Stimulated activated CD8-positive, alpha-beta memory T cell treated with anti-CD3 and anti-CD28 coated beads, Interleukin-4, amount 100 ng/mL, for 48 hours (primary cell): Measurements from ENCODE around the gene PAQR5.

Experiments used
- DNase-seq: peaks from one replicate; pipeline ENCODE4 v3.0.0-alpha.2; 2020

PAQR5 gene

DNA sequence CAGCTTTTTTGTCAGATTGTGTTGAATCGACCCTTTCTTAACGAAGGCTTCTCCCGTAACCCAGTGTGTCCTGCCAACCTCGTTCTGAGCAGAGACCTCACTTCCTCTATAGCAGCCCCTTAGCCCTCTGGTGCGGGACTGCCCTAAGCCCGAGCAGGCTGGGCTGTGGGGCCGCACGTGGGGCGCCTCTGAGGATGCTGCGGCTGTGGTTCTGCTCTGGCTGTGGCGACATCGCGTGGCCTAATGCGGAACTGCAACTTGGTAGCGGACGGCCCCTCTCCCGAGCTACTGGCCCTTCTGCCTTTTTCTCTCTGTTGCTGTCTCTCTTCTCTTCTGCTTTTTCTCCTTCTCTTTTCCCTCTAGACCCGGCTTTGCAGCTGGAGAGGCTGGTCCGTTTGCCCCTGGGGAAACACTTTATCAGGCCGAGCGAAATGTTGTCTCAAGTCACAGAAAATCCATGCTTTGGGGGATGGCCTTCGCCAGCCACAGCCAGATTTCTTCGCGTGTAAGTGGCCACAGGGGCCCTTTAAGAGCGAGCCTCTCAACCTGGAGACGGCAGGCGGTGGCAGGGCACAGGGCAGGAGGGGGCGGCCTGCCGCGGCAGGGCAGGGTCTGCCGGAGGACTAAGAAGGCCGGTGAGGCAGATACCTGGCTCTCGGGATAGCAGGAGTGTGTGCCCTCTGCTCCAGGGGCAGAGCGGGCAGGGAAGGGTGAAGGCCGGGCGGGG is 96.0 kb downstream of the PAQR5 start:
- DNase-seq, result peak; percentile 97

DNA sequence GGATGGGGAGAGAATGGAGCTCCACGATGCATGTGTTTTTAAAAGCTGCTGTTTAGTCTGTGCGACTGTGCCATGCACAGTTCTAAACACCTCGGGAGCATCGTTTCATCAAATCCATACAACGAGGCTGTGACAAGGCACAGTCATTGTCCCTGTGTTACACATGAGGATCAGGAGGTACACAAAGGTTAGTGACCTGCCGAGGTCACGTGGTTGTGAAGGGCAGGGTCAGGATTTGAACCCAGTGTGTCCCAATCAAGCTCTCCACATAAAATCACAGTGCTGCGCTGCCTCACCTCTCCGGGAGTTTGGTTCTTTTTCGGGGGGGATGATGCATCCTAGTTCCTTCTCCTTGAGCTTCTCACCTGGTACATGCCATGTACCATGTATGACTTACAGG is 96.7 kb downstream of the PAQR5 start:
- DNase-seq, result no peak

DNA sequence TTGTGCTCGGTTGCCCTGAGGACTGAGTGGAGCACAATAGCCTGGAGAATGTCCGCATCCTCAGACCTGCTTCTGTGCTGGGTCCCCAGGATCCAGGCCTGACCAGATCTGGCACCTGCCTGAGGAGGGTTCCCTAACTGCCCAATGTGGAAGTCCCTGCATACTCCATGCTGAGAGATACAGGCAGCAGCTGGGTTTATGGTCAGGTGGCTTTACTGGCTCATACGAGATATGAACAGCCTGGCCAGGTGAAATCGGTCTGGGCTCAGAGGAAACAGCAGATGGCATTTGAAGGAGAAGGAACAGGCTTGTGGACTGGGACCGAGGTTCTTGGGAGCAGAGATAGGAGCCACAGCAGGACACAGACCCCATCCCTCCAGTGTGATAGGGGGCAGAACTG is 97.3 kb downstream of the PAQR5 start:
- DNase-seq, result no peak

DNA sequence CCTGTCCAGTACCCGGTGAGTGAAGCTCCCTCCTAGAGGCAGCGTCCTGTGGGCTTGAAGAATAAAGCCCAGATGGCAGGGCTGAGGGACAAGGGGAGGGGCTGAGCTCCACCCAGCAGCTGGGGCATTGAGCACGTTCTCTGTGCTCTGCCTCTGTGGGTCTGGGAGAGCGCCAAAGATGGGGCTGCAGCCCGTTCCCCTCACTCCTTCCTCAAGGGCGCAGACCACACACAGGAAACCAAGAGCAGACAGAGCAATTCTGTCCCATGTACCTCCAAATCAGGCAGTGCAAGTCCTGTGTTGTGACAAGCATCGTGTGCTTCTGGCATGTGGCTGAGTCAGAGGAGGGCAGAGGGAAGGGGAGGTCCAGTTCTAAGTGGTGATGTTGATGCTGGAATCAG is 99.8 kb downstream of the PAQR5 start:
- DNase-seq, result no peak

DNA sequence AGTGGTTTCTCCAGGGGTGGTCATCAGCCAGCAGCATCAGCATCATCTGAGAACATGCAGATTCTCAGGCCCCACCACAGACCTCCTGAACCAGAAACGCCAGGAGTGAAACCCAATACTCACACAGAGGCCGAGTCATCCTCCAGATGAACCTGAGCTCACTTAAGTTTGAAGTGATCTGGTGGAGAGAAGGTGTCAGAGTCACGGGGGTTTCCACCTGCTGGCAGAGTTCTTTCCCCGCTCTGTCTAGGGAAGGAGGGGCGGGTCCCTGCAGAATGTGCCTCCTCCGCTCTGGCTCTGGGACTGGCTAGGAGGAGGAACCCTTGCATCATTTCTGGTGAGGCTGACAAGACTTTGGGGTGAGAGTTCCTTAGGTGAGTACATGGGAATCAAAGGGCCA is 102.1 kb downstream of the PAQR5 start:
- peak; percentile 59 for DNase-seq

DNA sequence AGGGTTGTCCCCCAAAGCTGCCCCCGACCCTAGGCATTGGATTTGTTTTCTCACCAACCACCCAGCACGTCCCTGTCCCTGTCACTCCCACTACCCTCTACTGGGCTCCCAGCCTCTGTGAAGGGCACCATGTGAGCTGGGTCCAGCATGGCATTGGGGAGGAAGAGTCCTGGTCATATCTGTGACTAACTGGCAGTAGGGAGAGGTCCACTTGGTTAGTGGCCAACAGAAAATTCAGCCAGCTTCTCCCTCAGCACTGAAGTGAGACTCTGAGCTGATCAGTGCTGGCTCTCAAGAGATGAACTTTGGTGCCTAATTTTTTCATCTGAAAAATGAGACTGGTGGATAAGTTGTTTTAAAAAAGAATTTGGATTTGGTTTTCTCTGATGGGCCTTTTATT is 104.1 kb downstream of the PAQR5 start:
- no peak for DNase-seq

DNA sequence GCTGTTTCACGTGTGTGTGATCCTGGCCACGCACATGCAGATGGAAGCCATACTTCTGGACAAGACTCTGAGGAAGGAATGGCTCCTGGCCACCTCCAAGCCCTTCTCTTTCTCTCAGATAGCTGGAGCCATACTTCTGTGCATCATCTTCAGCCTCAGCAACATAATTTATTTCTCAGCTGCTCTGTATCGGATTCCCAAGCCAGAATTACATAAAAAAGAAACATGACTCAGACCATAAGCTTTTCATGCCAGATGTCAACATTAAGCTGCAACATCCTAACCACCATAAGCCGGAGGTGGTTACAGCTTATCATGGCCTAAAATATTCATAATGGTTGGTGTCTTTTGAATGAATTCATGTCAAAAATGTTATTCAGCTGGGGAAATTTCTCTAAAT is 104.9 kb downstream of the PAQR5 start:
- no peak for DNase-seq

DNA sequence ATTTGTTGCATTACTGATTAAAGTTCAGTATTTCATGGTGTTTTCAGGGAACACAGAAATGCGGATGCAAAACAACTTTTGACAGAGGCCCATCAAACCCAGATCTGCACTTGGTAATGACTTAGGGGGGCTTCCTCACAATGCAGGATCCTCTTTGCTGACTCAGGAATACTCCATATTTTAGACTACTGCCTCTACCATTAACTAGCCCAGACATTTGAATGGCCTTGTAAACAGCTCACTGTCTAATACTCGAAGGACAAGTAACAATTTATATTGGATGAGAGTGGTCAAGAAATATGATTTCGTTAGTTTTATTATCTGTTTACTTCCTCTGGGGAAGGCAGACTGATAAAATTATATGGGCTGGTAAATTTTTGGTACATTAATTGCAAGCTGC is 106.4 kb downstream of the PAQR5 start:
- DNase-seq, result no peak

DNA sequence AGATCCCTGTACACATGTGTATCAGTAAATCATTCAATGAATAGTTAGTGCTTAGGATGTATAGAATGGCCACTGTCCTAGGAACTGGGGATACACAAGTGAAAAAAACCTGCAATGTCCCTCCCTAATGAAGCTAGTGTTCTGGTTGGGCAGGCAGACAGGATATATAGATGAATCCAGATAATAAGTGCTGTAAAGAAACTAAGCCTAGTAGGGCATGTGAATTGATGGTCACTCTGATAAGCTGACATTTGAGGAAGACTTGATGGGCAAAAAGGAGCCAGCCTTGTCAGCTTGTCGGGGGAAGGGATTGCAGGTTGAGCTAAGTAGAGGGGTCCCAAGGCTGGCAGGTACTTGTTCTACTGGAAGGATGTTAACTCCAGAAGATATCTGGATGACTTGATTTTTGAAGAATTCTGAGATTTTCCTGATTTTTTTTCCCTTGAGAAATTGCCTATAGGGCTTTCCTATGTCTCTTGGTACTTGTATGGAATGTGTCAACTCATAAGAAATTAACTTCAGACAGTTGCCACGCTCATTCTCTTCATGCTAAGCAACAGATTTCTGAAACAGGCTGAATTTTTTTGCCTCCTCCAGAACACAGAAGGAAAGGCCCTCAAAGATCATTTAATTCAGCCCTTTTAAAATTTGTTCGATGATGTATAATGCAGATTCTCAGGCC is 109.1 kb downstream of the PAQR5 start:
- DNase-seq, result no peak

DNA sequence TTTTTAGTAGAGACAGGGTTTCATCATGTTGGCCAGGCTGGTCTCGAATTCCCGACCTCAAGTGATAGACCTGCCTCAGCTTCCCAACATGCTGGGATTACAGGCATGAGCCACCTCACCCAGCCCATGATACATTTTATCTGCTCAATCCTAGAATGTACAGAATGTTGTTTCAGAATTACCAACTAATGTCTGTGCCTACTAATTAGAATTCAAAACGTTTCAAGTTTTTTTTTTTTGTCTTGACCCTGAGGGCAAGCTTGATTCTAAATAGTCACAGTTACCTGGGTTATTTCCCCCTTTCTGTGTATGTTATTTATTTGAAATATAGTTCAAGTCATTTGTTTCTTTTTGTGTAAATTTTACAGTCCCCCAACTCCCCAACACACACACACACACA is 110.1 kb downstream of the PAQR5 start:
- no peak for DNase-seq

DNA sequence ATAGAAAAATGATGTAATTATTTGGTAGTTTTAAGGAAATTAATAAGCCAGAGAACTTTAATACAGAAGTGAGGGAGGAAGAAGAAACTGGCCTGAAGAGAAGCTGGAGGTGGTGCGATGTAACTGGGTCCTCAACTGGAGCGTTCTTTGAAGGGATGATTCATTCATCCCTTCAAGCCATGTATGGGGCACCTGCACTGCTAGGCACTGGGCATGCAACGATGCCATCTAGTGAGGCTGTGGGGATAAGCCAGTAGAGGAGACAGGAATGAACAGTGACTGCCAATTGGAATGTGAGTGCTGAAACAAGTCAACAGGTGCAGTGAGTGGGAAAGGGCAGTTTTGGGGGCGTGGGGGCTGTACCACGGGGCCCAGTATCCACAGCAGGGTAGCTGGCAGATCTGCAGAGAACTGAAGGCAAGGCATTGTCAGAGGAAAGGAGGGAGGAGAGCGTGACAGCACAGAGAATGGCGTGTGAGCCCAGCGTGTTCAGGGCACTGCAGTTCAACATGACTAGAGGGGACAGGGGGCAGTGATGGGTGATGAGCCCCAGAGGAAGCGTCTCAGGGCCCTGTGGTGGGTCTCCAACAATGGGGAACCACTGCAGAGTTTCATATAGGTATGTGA is 111.6 kb downstream of the PAQR5 start:
- peak; percentile 44 for DNase-seq

DNA sequence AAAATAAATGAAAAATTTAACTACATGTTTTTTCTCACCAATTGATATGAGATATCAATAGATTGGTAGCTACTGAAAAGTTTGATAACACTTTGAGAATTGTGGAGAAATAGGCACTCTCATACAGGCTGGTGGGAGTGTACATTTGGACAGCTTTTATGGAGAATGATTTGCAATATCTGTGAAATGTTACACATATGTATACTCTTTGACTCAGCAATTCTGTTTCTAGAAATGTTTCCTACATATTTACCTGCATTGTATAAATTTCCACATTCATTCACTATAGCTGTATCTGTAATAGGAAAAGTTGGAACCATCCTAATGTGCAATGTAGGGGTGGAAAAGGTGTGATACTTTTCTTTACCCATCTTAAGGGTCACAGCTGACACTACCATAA is 113.6 kb downstream of the PAQR5 start:
- no peak for DNase-seq

DNA sequence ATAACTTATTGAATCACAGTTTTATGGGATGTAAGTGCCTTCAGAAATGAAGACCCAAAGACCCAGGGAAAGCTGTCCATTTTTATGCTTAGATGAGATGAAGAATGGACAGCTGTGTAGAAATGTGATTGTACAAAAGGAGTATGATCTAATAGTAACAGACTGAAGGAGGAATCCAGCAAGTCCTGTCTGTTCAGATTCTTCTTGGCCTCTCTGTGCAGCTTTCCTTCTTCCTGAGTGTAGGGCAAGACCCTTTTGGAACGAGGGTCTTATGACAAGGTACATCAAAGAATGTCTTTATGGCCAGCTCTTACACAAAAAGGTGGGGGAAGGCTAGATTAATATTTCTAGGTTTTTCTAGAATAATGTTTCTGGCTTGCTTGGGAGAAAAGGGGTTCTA is 114.0 kb downstream of the PAQR5 start:
- DNase-seq, result no peak

DNA sequence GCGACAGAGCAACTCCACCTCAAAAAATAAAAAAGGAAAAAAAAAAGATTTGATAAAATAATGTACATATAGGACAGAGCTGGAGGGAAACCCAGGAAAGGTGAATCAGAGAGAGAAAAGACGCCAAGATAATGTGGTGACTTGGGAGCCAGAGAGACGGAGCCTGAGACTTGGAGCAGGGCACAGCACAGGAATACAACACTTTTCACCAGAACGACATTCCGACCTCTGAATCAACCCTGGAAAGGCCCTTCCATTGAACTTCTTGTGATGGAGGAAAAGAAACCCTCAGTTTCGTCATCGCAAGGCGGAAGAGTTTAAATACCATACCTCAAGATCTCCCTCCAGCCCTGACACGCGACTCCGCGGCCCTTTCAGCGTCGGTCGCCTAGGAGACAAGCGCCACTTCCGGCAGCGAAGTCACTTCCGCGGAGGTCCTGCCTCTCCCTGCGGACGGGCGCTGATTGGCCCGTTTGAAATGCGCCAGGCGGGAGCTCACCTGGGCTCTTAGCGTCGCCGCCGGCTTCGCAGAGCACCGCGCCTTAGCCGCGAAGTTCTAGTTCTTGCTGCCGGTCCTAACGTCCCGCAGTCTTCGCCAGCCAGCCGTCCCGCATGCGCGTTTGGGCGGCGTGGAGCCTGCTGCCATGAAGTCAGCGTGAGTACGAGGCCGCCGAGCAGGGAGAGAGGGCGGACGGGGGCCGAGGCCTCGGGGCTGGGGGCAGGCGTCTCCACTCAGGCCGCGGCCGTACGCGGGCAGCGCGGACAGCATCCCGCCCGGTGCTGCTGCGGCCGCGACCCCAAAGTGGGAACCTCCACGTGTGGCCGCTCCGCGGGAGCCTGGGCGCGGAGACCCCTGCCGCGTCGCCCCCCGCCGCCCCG is 115.3 kb downstream of the PAQR5 start, which contains the start of gene KIF23:
TSS of gene KIF23 (plus strand) at position 528 of the 879 bp plus-strand sequence. CDS start at position 645, 117 bp downstream.
- DNase-seq, result peak; percentile 93

DNA sequence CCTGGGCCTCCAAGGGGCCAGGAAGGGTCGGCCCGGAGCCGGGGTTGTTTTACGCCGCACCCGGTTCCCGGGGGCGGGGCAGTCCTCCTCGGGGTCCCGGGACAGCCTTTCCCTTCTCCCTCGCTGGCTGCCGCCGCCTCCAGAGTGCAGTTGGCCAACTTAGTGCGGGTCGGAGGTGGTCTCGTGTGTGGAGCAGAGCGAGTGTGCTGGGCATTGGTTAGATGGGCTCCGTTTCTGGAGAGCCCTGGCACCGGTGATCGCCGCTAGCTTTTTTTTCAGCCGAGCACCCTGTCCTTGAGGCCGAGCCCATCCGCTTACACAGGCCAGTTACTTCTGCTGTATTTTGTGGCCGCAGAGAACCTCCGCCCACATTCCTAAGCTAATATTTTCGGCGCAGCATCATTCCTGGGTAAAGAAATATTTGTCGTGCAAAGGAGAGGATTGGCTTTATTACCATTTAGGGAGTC is 116.0 kb downstream of the PAQR5 start:
- DNase-seq, result peak; percentile 51

DNA sequence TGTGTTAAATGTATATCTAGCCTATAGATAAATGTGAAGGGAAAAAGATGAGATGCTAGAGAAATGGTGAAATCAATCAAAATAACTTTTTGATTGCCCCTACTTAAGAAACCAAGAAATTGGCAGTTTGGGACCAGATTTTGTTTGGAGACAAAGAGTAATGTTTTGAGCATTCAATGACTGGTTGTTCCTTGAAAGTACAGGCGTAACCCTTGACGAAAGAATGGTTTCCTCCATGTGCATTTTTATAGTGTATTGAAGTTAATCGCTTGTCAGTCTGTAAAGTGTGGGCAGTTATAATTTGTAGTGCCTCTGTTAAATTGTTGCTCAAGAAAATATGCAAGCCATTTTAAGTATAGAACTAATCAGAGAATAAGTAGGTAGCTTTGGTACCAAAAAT is 116.7 kb downstream of the PAQR5 start:
- DNase-seq, result no peak

DNA sequence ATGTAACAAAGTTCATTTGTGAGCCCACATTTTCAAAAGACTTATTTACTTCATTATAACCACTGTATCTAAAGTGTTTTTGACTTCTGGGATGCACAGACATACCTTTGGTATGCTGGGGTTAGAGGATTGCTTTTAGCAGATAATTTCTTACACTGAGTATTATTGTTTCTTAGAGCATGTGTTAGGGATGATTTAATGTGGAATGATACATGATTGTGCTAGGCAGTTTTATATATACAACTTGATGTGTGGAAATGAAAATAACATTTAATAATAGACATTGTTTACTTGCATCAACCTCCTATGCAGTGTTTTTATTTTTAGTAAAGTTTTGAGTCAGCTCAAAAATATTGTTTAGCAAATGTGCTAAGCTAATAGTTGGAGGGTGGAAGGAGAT is 118.9 kb downstream of the PAQR5 start:
- no peak for DNase-seq

DNA sequence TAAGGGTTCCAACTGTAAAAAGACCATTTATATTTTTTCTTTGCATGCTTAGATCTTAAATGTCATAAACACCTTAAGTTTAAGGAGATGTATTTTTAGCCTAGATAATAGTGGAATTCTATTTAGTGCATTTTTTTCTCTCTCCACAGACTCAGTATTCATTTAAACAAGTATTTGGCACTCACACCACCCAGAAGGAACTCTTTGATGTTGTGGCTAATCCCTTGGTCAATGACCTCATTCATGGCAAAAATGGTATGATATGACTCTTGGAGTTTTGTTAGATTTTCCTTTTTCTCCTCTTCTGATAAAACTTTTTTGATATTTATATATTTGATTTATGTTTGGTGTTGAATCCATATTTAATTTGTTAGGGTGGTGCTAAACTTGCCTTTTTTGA is 122.8 kb downstream of the PAQR5 start:
- DNase-seq, result no peak

DNA sequence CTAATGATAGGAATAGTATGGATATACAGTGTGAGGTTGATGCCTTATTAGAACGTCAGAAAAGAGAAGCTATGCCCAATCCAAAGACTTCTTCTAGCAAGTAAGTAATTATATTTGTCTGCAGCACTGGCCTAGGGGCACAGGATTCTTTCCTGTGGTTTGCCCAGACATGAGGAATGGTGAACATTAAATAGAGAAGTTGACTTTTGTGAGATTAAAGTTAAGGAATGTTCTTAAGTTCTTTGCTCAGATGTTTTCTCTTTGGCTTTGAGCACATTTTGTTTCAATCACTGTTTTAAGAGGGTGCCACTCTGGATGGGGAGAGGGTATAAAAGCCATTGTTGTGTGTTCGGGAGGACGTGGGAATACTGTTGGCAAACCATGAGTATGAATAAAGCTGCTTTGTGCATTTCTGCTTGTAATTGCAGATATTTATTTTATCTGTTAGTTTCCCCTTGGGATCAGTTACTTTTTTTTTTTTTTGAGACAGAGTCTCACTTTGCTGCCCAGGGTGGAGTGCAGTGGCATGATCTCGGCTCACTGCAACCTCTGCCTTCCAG is 123.7 kb downstream of the PAQR5 start:
- DNase-seq, result no peak

DNA sequence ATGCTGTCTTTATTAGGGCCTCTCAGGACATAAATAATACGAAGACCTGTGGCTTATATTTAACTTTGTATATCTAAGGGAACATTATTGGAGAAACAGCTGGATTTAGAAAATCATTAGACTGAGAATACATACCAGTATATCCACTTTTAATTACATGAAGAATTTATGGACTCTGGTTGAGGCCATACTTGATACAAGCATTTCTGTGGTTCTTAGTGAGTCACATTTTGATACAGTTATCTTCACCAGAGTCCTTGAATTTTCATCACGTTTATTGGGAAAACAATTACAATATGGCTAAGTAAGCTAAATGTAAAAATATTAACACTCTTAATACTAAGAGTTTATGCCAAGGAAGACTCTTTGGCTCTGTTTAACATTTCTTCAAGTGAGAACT is 125.3 kb downstream of the PAQR5 start:
- no peak for DNase-seq

DNA sequence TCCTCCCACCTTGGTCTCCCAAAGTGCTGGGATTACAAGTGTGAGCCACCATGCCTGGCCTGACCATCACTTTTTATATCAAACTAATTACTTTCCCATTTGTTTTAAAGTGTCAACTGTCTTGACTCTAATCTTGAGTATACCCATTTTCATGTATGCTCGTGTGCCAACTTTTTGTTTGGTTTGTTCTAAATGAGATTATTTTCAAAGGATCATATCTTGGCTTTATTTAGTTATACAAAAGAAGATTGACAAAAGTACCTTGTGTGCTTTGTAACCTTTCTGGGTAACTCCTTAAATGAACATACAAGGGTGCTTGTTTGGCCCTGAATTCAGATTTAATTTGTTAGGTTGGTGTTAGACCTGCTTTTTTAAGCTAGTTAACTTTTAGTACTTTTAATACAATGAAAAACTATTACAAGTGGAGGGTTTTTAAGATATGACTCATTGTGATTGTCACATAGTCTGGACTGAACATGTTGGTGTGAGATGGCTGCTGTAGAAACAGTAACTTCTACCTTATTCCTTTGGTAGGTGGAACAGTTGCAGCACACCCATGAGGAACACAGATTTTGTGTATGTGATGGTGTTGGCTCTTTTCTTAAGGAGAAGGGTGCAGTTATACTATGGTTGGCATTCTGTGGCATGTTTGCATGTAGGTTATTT is 126.2 kb downstream of the PAQR5 start:
- DNase-seq, result no peak

DNA sequence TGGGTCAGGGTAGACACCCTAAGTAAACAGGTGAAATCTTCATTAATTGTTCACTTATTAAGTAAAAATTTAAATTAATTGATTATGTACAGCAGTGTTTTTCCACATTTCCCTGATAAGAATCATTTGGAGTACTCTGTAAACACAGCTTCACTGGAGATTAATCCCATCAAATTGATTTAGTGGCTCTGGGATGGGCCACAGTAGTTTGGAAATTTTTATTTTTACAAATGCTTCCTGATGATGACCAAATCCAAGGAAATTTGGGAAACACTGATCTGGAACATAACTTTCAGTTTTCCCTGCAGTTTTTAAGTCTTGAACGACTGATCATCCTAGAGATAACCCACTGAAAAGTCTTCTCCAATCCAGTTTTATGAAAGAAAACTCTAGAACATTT is 135.1 kb downstream of the PAQR5 start:
- DNase-seq, result no peak
